Uterus (tissue), 4 donors: Measurements from ENCODE around the gene POLR3B. TPM values are rescaled to one million over a fixed set of nuclear protein-coding genes. Genes with fewer than 3 reads are reported as not detected.

Experiments used
- DNase-seq, 2 donors: peaks; one replicate each; pipeline ENCODE4 v3.0.0-alpha.2; 2019 to 2020
- H3K27ac ChIP-seq, 2 donors: fragments of 200-600 bp; sonication (generic); 1 replicate in 1 of 2; 2 replicates in 1 of 2; pipeline ENCODE4 v1.5.1; 2016 to 2018
- H3K27me3 ChIP-seq, 2 donors: fragments of 200-600 bp; sonication (generic); one replicate each; pipeline ENCODE4 v1.5.1; 2018 to 2019; ENCODE audit warnings: control low read depth in 1 of 2
- H3K36me3 ChIP-seq, 2 donors: fragments of 200-600 bp; sonication (generic); one replicate each; pipeline ENCODE4 v1.5.1; 2019; ENCODE audit warnings: control low read depth in 1 of 2
- H3K4me1 ChIP-seq, 2 donors: fragments of 200-600 bp; sonication (generic); one replicate each; pipeline ENCODE4 v1.5.1; 2018 to 2019; ENCODE audit warnings: control low read depth in 1 of 2
- H3K4me3 ChIP-seq, 2 donors: fragments of 200-600 bp; sonication (generic); 1 replicate in 1 of 2; 2 replicates in 1 of 2; pipeline ENCODE4 v1.5.1; 2018 to 2019; ENCODE audit warnings: mild to moderate bottlenecking in 1 of 2
- H3K9me3 ChIP-seq, 2 donors: fragments of 200-600 bp; sonication (generic); one replicate each; pipeline ENCODE4 v1.5.1; 2019; ENCODE audit warnings: control low read depth in 1 of 2
- CTCF ChIP-seq, 4 experiments: fragments of 200-600 bp in 2 of 4; fragments of 450-650 bp in 2 of 4; sonication (generic) in 2 of 4; IDR thresholded peaks; one replicate each; pipeline ENCODE4 v1.5.1; 2016 to 2019; ENCODE audit warnings: antibody characterized with exemption in 4 of 4, mild to moderate bottlenecking in 2 of 4, moderate library complexity in 1 of 4
- POLR2A ChIP-seq, 2 donors: fragments of 450-650 bp; IDR thresholded peaks; one replicate each; pipeline ENCODE4 v1.6.1; 2016; ENCODE audit warnings: antibody characterized with exemption in 2 of 2, mild to moderate bottlenecking in 1 of 2, moderate library complexity in 1 of 2
- intact Hi-C: fragments of 100-400 bp; cut with DNase I; formaldehyde crosslinking; loops from one replicate; pipeline ENCODE4 v1.15.1; 2023; ENCODE audit warnings: low total_unique reads
- total RNA-seq, 4 donors: library from RNA; depleted of rRNA in 3 of 4; stranded (reverse); fragments of >200 nt in 3 of 4; gene quantifications; one replicate each; pipeline versions ENCODE4 v1.1.0 to v1.2.4, GENCODE V29; 2014 to 2023
- donor health status: DM: yes; HTN: yes; CAD: no.

POLR3B gene
- total RNA-seq, 4 donors from 2014 or later = 8.8 to 20.7 (median 11.0) TPM

DNA sequence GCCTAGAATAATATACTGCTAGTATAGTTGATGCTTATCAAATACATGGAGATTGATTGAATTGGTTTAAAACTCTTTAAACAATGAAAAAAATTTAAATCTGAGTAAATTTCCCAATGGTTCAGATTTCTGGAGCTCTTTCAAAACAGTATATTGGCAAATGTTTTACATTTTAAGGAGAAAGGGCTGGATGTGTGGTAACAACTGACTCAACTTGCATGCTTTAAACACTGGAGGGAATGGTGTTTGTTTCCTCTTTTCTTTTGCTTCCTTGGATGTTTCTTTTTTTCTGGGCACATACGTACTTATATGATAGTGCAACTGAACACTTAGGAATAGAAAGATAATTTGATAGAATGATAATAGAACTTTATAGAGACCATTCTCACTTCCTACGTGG lies 151.4 kb downstream of the POLR3B start:
- H3K4me1 ChIP-seq = no peaks in the 10 kb centered on the region
- no peaks in the 10 kb centered on the region for H3K9me3 ChIP-seq
- no peaks in the 10 kb centered on the region for H3K27me3 ChIP-seq
- intact Hi-C loops = no loop called here
- H3K27ac ChIP-seq = no peak overlapping the region
- TF ChIP-seq CTCF (IDR thresholded peaks at IDR 0.05) (no peak), POLR2A (IDR thresholded peaks at IDR 0.05) (no peak)
- DNase-seq = no peak
- no peaks in the 10 kb centered on the region for H3K36me3 ChIP-seq
- no peak overlapping the region for H3K4me3 ChIP-seq

DNA sequence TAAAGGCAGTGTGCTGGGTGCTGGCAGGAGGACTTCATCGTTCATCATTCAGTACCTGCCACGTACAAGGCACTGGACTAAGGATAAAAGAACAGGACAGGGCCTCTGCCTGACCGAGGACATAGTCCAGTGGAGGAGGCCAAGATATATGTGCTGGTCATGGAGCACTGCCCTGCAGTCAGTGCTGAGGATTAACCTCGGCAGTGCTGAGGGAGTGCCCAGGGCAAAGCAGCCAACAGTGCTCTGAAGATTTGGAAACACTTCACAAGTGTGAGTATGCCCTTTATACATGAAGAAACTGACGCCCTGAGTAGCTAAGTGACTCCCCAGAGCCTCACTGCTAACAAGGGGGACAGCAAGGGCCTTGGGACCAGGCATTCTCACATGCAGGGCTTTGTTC lies 153.8 kb downstream of the POLR3B start:
- Histone ChIP-seq H3K36me3 (no peaks in the 10 kb centered on the region), H3K9me3 (no peaks in the 10 kb centered on the region), H3K4me1 (no peaks in the 10 kb centered on the region), H3K27me3 (no peaks in the 10 kb centered on the region), H3K27ac (no peak overlapping the region), H3K4me3 (no peak overlapping the region)
- intact Hi-C loops = no loop called here
- TF ChIP-seq CTCF (IDR thresholded peaks at IDR 0.05) (no peak), POLR2A (IDR thresholded peaks at IDR 0.05) (no peak)
- DNase-seq = no peak

DNA sequence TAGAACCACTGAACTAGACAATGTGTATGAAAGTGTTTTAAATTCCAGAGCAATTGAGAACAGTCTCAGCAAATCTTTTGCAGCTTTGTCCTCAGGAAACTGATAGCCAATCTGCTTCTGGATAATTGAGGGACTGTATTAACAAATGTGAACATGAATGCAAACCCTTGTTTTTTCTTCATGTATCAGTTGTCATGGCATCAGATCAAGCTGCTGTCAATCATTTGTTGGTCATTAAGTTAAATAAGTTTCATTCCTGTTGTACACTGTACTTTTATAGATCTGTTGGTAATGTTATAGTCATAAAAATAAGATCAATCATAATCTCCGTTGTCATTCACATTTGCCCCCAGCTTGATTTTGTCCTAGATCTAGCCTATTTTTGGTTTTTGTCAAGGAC lies 159.8 kb downstream of the POLR3B start:
- intact Hi-C loops = no loop called here

DNA sequence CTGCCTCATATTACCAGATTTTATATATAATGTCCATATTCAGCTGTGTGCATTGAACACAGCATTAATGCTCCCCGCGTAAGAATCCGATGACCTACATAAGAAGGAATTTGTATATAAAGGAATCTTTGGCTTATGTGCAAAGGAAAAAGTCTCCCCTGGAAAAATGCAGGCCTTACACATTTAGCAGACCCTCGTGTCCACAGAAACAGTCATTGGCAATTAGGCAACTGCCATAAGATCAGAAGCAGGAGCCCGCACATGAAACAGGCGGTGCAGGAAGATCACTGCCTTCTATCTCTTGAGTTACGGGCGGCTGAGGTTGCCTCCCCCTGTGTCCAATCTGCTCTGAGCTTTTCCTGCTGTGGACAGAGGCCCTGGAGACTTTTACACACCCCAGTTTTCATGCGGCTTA lies 162.1 kb downstream of the POLR3B start:
- TF ChIP-seq POLR2A (IDR thresholded peaks at IDR 0.05) (no peak), CTCF (IDR thresholded peaks at IDR 0.05) (no peak)
- Histone ChIP-seq H3K4me1 (no peaks in the 10 kb centered on the region), H3K4me3 (no peak overlapping the region), H3K36me3 (no peaks in the 10 kb centered on the region), H3K27me3 (no peaks in the 10 kb centered on the region), H3K9me3 (no peaks in the 10 kb centered on the region), H3K27ac (no peak overlapping the region)
- intact Hi-C loops = no loop called here
- DNase-seq = no peak

More for the DNA sequence above, 159.8 kb downstream of the POLR3B start:
- TF ChIP-seq POLR2A (IDR thresholded peaks at IDR 0.05) (no peak), CTCF (IDR thresholded peaks at IDR 0.05) (no peak)
- H3K4me3 ChIP-seq = no peak overlapping the region
- DNase-seq = no peak
- no peak overlapping the region for H3K27ac ChIP-seq
- H3K9me3 ChIP-seq = no peaks in the 10 kb centered on the region
- no peaks in the 10 kb centered on the region for H3K4me1 ChIP-seq
- H3K36me3 ChIP-seq = no peaks in the 10 kb centered on the region
- no peaks in the 10 kb centered on the region for H3K27me3 ChIP-seq

DNA sequence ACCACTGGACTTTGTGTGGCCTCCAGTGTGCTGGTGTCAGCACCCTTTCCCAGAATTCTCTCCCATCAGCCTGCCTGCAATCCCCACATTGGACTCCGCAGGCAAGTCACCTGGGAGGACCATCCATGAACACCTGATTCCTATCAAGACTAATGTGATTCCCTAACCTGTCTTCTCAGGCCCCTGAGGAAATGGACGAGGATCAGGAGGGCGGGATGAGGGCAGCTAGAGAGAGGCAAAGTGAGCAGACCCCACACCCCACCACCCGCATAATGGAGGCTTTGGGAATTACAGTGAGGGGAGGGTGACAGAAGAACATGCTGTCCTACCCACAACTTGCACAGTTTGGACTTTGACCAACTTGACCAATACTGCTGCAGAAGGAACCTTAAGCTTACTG lies 164.4 kb downstream of the POLR3B start:
- no peaks in the 10 kb centered on the region for H3K4me1 ChIP-seq
- no peak overlapping the region for H3K4me3 ChIP-seq
- H3K36me3 ChIP-seq = no peaks in the 10 kb centered on the region
- intact Hi-C loops = no loop called here
- H3K9me3 ChIP-seq = no peaks in the 10 kb centered on the region
- no peak for TF ChIP-seq POLR2A (IDR thresholded peaks at IDR 0.05)
- no peak for TF ChIP-seq CTCF (IDR thresholded peaks at IDR 0.05)
- H3K27ac ChIP-seq = no peak overlapping the region
- DNase-seq = no peak
- no peaks in the 10 kb centered on the region for H3K27me3 ChIP-seq
